DMS79 (cell line): Measurements from ENCODE around the gene BAD.
A peak's percentile ranks its signal among the peaks of the same experiment; 100 is the strongest.
"Not testable (repeated sequence)": the region's sequence is repeated elsewhere in the genome, so short reads cannot be mapped to it uniquely, and the experiment has no call there.

Experiments used
- DNase-seq: peaks from one replicate; lab custom pipeline; 2025; lab: John Stamatoyannopoulos, UW

The BAD gene

GRCh38 chr11:64284048-64284961, at the start of gene BAD:
BAD (minus strand) TSS chr11:64284665; CDS start chr11:64284368, 297 bp downstream.
- peak; percentile 89 for DNase-seq

- DNase-seq: no peak
Measured at GRCh38 chr11:64333556-64333955, 49.1 kb upstream of the BAD start.

- DNase-seq: peak; percentile 35
Measured at GRCh38 chr11:64331569-64332371, 47.3 kb upstream of the BAD start.

GRCh38 chr11:64330888-64331287, 46.4 kb upstream of the BAD start:
- DNase-seq: no peak

- DNase-seq: no peak
Measured at GRCh38 chr11:64327993-64328392, 43.5 kb upstream of the BAD start.

- DNase-seq: no peak
Measured at GRCh38 chr11:64327375-64327774, 42.9 kb upstream of the BAD start.

GRCh38 chr11:64324692-64325469, 40.4 kb upstream of the BAD start:
- DNase-seq: no peak

GRCh38 chr11:64323984-64324383, 39.5 kb upstream of the BAD start:
- DNase-seq: not testable (repeated sequence)

- no peak for DNase-seq
Measured at GRCh38 chr11:64323373-64323772, 38.9 kb upstream of the BAD start.

GRCh38 chr11:64322925-64323260, 38.4 kb upstream of the BAD start:
- DNase-seq: no peak

- DNase-seq: peak; percentile 39
Measured at GRCh38 chr11:64321533-64321932, 37.1 kb upstream of the BAD start.

- no peak for DNase-seq
Measured at GRCh38 chr11:64321026-64321425, 36.6 kb upstream of the BAD start.

GRCh38 chr11:64320556-64320955, 36.1 kb upstream of the BAD start:
- DNase-seq: no peak

- no peak for DNase-seq
Measured at GRCh38 chr11:64318766-64319761, 34.6 kb upstream of the BAD start.

GRCh38 chr11:64317961-64318765, 33.7 kb upstream of the BAD start, which contains the start of gene PRDX5:
PRDX5 (plus strand) TSS chr11:64318121; CDS start chr11:64318216, 95 bp downstream.
- DNase-seq: peak; percentile 91

GRCh38 chr11:64317325-64317960, 33.0 kb upstream of the BAD start, which contains the start of gene TRMT112:
TRMT112 (minus strand) TSS chr11:64317559; CDS start chr11:64317526, 33 bp downstream.
- DNase-seq: peak; percentile 97

GRCh38 chr11:64316672-64317324, 32.3 kb upstream of the BAD start:
- peak; percentile 47 for DNase-seq

GRCh38 chr11:64315667-64316526, 31.4 kb upstream of the BAD start:
- not testable (repeated sequence) for DNase-seq
